Glutamatergic neuron (in vitro differentiated cells): ENCODE measurements around the gene CXCL9. TPM values are rescaled to one million over a fixed set of nuclear protein-coding genes. Genes with fewer than 3 reads are reported as not detected.

ENCODE experiments used
- DNase-seq: peaks from one replicate; pipeline ENCODE4 v3.0.0; 2022
- H3K27ac Mint-ChIP-seq: one replicate; pipeline ENCODE4 v1.8.0; 2020; ENCODE audit warnings: mild to moderate bottlenecking, mixed read lengths, inconsistent platforms; ENCODE audit not compliant: unreplicated experiment
- H3K27me3 Mint-ChIP-seq: one replicate; pipeline ENCODE4 v1.8.0; 2020; ENCODE audit warnings: mild to moderate bottlenecking, moderate library complexity, mixed read lengths, inconsistent platforms; ENCODE audit not compliant: unreplicated experiment
- H3K36me3 Mint-ChIP-seq: one replicate; pipeline ENCODE4 v1.8.0; 2020; ENCODE audit warnings: mild to moderate bottlenecking, mixed read lengths, inconsistent platforms; ENCODE audit not compliant: unreplicated experiment
- H3K4me1 Mint-ChIP-seq: one replicate; pipeline ENCODE4 v1.8.0; 2020; ENCODE audit warnings: mild to moderate bottlenecking, low read depth, mixed read lengths, inconsistent platforms; ENCODE audit not compliant: unreplicated experiment
- H3K4me3 Mint-ChIP-seq: one replicate; pipeline ENCODE4 v1.8.0; 2020; ENCODE audit warnings: mild to moderate bottlenecking, mixed read lengths, inconsistent platforms; ENCODE audit not compliant: unreplicated experiment
- H3K9me3 Mint-ChIP-seq: one replicate; pipeline ENCODE4 v1.8.0; 2020; ENCODE audit warnings: mild to moderate bottlenecking, moderate library complexity, mixed read lengths, inconsistent platforms; ENCODE audit not compliant: unreplicated experiment
- total RNA-seq: library from RNA; stranded (reverse); fragmentation: NEBNext Ultra II Directional; extraction: Animal tissue kit (Norgen Biotek cat#: 25700); gene quantifications from one replicate; pipeline ENCODE4 v1.2.1, GENCODE V29; 2021; ENCODE audit not compliant: unreplicated experiment
- TF ChIP-seq, protein P1 (sequence below): fragments of 200-600 bp; sonication (generic); IDR thresholded peaks from one replicate; pipeline ENCODE4 v1.5.0; 2021; ENCODE audit not compliant: partially characterized antibody, unreplicated experiment

The CXCL9 gene
- total RNA-seq, 1 donor from 2014 or later: not detected

DNA sequence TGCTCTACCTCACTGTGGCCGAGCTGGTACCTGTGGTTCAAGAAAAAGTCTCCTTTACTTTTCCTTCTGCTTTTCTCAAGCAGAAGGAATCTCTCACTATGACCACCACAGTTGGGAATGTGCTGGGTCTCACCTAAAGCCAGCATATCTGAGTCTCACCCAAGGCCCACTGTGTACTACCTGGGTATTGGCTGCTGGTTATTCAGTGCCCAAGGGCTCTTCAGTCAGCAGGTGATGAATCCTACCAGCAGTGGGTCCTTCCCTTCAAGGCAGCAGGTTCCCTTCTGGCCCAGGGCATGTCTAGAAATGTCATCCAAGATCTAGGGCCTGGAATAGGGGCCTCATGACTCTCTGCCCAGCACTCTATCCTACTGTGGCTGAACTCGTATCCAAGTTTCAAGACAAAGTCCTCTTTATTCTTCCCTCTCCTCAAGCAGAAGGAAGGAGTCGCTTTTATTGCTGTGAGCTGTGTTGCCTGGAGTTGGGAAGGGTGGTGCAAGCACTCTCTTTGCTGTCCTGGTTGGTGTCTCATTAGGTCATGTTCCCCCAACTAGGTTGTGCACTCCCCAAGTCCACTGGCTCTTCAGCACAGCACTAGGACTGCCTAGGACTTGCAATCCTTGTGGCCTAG is 9.9 kb upstream of the CXCL9 start:
- Mint-ChIP-seq H3K4me3 (no peak overlapping the region), H3K36me3 (no peaks in the 10 kb centered on the region), H3K27me3 (no peaks in the 10 kb centered on the region), H3K4me1 (no peaks in the 10 kb centered on the region), H3K9me3 (no peaks in the 10 kb centered on the region), H3K27ac (no peak overlapping the region)
- DNase-seq: no peak
- TF ChIP-seq, protein P1, sequence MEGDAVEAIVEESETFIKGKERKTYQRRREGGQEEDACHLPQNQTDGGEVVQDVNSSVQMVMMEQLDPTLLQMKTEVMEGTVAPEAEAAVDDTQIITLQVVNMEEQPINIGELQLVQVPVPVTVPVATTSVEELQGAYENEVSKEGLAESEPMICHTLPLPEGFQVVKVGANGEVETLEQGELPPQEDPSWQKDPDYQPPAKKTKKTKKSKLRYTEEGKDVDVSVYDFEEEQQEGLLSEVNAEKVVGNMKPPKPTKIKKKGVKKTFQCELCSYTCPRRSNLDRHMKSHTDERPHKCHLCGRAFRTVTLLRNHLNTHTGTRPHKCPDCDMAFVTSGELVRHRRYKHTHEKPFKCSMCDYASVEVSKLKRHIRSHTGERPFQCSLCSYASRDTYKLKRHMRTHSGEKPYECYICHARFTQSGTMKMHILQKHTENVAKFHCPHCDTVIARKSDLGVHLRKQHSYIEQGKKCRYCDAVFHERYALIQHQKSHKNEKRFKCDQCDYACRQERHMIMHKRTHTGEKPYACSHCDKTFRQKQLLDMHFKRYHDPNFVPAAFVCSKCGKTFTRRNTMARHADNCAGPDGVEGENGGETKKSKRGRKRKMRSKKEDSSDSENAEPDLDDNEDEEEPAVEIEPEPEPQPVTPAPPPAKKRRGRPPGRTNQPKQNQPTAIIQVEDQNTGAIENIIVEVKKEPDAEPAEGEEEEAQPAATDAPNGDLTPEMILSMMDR: no peak

DNA sequence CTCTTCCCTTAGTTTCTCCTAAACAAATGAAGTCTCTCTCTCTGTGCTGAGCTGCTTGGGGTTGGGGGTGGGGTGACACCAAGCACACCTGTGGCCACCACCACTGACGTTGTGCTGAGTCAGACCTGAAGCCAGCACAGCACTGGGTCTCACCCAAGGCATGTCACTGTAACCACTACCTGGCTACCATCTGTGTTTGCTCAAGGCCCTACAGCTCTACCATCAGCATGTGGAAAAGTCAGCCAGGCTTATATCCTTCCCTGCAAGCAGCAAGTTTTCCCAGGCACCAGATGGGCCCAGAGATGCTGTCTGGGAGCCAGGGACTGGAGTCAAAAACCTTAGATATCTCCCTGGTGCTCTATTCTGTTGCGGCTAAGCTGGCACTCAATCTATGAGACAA is 9.1 kb upstream of the CXCL9 start:
- H3K27me3 Mint-ChIP-seq: no peaks in the 10 kb centered on the region
- TF ChIP-seq, protein P1: no peak
- H3K4me1 Mint-ChIP-seq: no peaks in the 10 kb centered on the region
- no peak overlapping the region for H3K27ac Mint-ChIP-seq
- no peak for DNase-seq
- no peaks in the 10 kb centered on the region for H3K9me3 Mint-ChIP-seq
- no peaks in the 10 kb centered on the region for H3K36me3 Mint-ChIP-seq
- no peak overlapping the region for H3K4me3 Mint-ChIP-seq

DNA sequence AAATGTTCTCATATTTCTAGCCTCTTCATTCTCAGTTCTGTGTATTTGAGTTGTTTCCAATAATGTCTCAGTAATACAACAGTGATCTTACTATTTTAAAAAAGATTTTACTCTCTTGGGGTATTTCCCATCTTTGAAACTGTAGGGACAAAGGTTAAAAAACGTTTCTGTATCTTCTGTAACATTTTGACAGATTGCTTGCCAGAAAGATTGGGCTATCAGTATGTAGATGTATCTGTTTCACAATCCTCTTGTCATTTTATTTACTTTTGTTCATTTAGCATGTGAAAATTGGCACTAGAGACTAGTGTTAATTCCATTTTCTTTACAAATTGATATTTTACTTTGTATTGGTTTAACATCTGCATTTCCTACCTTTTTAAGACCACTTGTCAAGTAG is 6.2 kb upstream of the CXCL9 start:
- TF ChIP-seq, protein P1: no peak
- Mint-ChIP-seq H3K27ac (no peak overlapping the region), H3K36me3 (no peaks in the 10 kb centered on the region), H3K4me3 (no peak overlapping the region), H3K4me1 (no peaks in the 10 kb centered on the region), H3K9me3 (no peaks in the 10 kb centered on the region), H3K27me3 (peaks cover 3% of the 10 kb centered on the region)
- DNase-seq: no peak

DNA sequence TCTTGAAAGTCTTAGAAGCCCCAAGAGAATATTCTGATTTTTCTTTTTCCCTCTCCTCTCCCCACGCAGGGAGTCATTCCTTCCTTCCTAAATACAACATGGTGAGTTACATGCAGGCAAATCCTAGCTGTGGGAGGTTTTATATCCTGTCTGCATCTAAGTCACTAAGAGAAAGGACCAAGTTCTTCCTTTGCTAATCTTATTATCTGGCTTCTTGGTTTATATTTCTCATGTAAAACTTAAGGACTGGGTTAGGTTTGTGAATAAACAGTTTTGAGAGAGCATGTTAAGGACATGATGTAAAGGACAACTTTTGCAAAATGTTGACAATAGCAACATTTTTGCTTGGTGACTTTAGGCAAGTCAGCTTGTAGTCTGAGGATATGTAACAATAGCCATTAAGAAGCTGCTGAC is 5.1 kb upstream of the CXCL9 start:
- TF ChIP-seq, protein P1: no peak
- Mint-ChIP-seq H3K4me3 (no peak overlapping the region), H3K27ac (no peak overlapping the region), H3K27me3 (peaks cover 3% of the 10 kb centered on the region), H3K36me3 (no peaks in the 10 kb centered on the region), H3K4me1 (no peaks in the 10 kb centered on the region), H3K9me3 (no peaks in the 10 kb centered on the region)
- DNase-seq: no peak

DNA sequence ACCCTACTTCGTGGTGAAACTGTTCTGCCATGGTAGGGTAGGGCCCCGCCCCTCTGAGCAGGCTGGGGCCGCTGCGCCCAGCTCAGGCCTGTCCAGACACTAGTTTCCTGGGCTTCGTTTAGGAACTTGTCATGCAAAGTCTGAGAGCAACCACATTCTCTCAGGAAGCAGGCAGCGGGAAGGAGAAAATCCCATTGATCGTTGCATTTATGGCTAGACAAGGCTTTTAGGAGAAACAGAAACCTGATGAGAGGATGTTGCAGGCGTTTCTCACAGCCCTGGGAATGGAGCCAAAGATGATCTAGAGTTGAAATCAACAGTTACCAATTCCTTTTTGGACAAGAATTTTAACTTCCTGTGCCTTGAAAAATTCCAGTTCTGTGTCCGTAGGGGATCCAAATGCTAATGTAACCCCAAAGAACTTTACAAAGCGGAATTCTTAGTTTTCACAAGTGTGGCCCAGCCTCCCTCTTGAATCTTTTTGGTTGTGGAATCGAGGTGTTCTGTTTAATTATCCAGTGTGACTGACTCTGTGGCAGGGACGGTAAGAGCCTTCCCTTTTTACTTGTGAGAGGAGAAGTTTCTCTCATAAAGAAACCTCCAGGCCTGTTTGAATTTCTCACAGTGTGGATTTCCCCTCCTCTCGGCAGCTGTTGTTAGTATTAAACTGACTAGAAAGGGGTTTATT is 4.5 kb upstream of the CXCL9 start:
- Mint-ChIP-seq H3K36me3 (no peaks in the 10 kb centered on the region), H3K4me1 (no peaks in the 10 kb centered on the region), H3K4me3 (no peak overlapping the region), H3K27me3 (peaks cover 3% of the 10 kb centered on the region), H3K9me3 (no peaks in the 10 kb centered on the region), H3K27ac (no peak overlapping the region)
- DNase-seq: no peak
- TF ChIP-seq, protein P1: no peak
